Activated naive CD4-positive, alpha-beta T cell treated with anti-CD3 and anti-CD28 coated beads, Interleukin-2, amount 50 U/mL, for 72 hours (primary cell): ENCODE results near the gene RPS6KA5. TPM values are rescaled to one million over a fixed set of nuclear protein-coding genes. Genes with fewer than 3 reads are reported as not detected.

Source experiments
- ATAC-seq, 2 donors: fragments of 150-1000 bp; cut with Tn5 transposase; 2 replicates each; pipeline ENCODE4 v1.10.0; 2021; ENCODE audit warnings: mild to moderate bottlenecking in 2 of 2, moderate library complexity in 2 of 2
- DNase-seq, 2 donors: peaks; one replicate each; pipeline ENCODE4 v3.0.0; 2021 to 2022; ENCODE audit warnings: low spot score in 2 of 2
- H3K27ac Mint-ChIP-seq, 2 donors: one replicate each; pipeline ENCODE4 v1.8.0; 2022; ENCODE audit warnings: mild to moderate bottlenecking in 2 of 2, mixed read lengths in 2 of 2
- H3K36me3 Mint-ChIP-seq, 2 donors: one replicate each; pipeline ENCODE4 v1.8.0; 2022; ENCODE audit warnings: mixed read lengths in 2 of 2
- H3K9me3 Mint-ChIP-seq, 2 donors: one replicate each; pipeline ENCODE4 v1.8.0; 2022; ENCODE audit warnings: mixed read lengths in 2 of 2
- total RNA-seq, 2 donors: library from RNA; stranded (reverse); gene quantifications; one replicate each; pipeline ENCODE4 v1.2.3, GENCODE V29; 2022

The RPS6KA5 gene
- total RNA-seq, 2 donors from 2014 or later: 15.7 to 17.7 TPM

GRCh38 chr14:91018481-91018880 lies 42.0 kb downstream of the RPS6KA5 start:
- DNase-seq: no peak
- H3K36me3 Mint-ChIP-seq: peaks cover 0 to 5% of the 10 kb centered on the region in 2 donors
- no peak overlapping the region for H3K27ac Mint-ChIP-seq
- no peaks in the 10 kb centered on the region for H3K9me3 Mint-ChIP-seq
- ATAC-seq: no peak

GRCh38 chr14:91016800-91017410 lies 43.5 kb downstream of the RPS6KA5 start:
- DNase-seq: no peak
- Mint-ChIP-seq H3K9me3 (no peaks in the 10 kb centered on the region), H3K27ac (no peak overlapping the region), H3K36me3 (peaks cover 0 to 4% of the 10 kb centered on the region in 2 donors)
- no peak for ATAC-seq

DNA sequence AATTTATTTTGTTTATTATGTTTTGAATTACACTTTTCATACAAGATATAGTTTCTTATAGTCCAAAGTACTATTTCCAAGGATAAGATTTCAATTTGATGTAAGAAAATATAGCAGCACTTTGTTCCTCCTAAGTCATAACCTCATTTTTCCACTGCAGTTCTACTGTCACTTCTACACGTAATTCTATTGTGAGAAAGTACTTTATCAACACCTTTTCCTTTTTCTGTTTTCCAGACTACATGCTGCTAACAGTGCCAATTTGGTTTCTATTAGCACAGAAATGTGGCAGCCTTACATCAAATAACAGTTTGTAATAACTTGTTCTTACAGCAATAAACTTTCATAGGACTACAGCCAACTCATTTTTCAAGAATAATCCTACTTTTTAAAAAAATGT lies 45.0 kb downstream of the RPS6KA5 start:
- H3K9me3 Mint-ChIP-seq: peaks cover 0 to 7% of the 10 kb centered on the region in 2 donors
- ATAC-seq (no peak), DNase-seq (no peak)
- no peak overlapping the region for H3K27ac Mint-ChIP-seq
- H3K36me3 Mint-ChIP-seq: peaks cover 0 to 6% of the 10 kb centered on the region in 2 donors

GRCh38 chr14:91012045-91012444 lies 48.4 kb downstream of the RPS6KA5 start:
- peaks cover 0 to 7% of the 10 kb centered on the region in 2 donors for H3K36me3 Mint-ChIP-seq

GRCh38 chr14:91010153-91010533 lies 50.3 kb downstream of the RPS6KA5 start:
- ATAC-seq: no peak

More at GRCh38 chr14:91012045-91012444, 48.4 kb downstream of the RPS6KA5 start:
- Mint-ChIP-seq H3K27ac (no peak overlapping the region), H3K9me3 (peaks cover 0 to 8% of the 10 kb centered on the region in 2 donors)
- DNase-seq: no peak
- ATAC-seq: no peak

DNA sequence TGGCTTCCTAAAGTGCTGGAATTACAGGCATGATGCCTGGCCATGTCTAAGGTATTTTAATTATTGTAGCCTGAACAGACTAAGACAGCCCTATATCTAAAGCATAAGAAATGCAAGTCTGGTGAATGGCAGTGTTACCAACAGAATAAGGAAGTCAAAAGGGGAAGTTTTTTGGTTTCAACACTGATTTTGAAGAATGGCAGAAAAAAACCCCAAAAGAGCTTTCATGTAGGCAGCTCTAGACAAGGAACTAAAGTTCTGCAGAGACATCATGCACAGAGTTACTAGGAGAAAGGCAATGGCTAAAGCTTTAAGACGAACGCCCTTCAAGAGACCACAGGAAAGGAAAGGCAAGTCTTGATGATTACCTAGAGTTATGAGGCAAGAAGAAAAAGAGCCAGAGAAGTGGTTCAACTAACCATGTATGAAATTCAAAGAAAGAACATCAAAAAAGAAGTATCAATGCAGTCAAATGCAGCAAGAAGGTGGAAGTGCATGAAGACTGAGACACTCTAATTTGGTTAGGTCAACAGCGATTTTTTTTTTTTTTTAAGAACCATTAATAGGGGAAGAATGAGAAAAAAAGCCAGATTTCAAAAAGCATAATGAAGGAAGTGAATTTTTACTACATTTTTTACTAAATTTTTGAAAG lies 50.8 kb downstream of the RPS6KA5 start:
- Mint-ChIP-seq H3K36me3 (peaks cover 0 to 7% of the 10 kb centered on the region in 2 donors), H3K27ac (no peak overlapping the region), H3K9me3 (peaks cover 0 to 8% of the 10 kb centered on the region in 2 donors)
- DNase-seq (no peak), ATAC-seq (peak; percentile 46 to 58)

More at GRCh38 chr14:91010153-91010533, 50.3 kb downstream of the RPS6KA5 start:
- no peak for DNase-seq
- no peak overlapping the region for H3K27ac Mint-ChIP-seq
- peaks cover 0 to 8% of the 10 kb centered on the region in 2 donors for H3K9me3 Mint-ChIP-seq
- peaks cover 0 to 7% of the 10 kb centered on the region in 2 donors for H3K36me3 Mint-ChIP-seq

DNA sequence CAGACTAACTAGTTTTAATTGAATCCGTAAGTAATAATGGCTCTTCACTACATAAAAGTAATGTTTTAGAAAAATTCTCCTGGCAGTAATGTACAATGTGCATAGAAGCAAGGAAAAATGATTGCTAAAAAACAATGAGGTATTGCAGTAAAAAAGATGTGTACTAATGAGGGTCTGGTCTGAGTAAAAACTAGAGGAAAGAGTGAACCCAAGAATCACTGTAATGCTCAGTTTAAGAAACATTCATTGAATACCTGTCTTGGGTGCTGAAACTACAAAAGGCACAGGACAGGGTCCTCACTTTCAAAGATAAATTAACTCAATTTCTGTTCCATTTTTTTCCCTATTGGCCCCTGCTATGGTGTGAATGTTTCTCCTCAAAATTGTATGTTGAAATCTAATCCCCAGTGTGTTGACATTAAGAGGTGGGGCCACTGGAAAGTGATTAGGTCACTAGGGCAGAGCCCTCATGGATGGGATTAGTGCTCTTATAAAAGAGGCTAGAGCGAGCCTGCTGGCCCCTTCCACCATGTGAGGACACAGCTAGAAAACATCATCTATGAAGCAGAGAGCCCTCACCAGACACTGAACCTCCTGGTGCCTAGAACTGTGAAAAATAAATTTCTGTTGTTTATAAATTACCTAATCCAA lies 51.6 kb downstream of the RPS6KA5 start:
- Mint-ChIP-seq H3K36me3 (peaks cover 0 to 7% of the 10 kb centered on the region in 2 donors), H3K27ac (peak overlapping the region in 1 of 2 donors; percentile 56), H3K9me3 (peaks cover 0 to 8% of the 10 kb centered on the region in 2 donors)
- ATAC-seq (peak in 1 of 2 donors; percentile 61), DNase-seq (no peak)

- no peak for ATAC-seq
- Mint-ChIP-seq H3K27ac (no peak overlapping the region), H3K9me3 (peaks cover 0 to 4% of the 10 kb centered on the region in 2 donors), H3K36me3 (peaks cover 0 to 4% of the 10 kb centered on the region in 2 donors)
- no peak for DNase-seq
Measured at GRCh38 chr14:91005716-91006115, 54.7 kb downstream of the RPS6KA5 start.

DNA sequence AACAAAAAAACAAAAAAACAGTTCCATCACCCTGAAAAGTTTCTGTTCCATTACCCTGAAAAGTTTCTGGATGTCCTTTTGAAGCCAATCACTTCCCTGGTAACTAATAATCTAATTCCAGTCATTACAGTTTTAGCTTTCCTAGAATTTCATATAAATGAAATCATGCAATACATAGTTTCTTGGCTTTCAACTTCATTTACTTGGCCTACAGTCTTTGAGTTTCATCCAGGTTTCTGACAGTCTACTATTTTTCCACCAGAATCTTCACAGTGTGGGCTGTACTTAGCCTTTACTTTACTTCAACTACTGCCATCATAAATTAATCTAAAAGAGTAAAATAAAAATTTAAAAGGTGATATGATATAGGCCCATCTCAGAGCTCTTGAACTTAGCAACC lies 55.5 kb downstream of the RPS6KA5 start:
- ATAC-seq (no peak), DNase-seq (no peak)
- Mint-ChIP-seq H3K9me3 (no peaks in the 10 kb centered on the region), H3K27ac (no peak overlapping the region), H3K36me3 (no peaks in the 10 kb centered on the region)

DNA sequence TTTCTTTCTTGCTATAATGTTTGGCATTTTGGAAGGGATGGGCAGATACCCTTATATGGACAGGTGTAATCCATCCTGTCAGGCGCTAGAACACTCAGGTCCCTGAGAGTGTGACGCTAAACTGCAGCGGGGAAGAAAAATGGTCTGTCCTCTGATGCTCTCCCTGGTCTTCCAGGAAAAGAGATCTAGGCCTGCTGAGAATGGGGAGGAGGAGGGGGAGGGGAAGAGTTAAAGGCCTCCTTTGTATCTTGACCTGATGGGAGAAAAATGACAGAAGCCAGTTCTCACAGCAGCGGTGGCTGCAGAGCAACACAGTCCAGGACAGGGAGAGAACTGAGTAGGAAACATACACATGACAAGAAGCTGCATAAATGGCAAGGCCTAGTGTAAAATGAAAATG lies 61.1 kb downstream of the RPS6KA5 start:
- H3K36me3 Mint-ChIP-seq: no peaks in the 10 kb centered on the region
- ATAC-seq: no peak
- no peak for DNase-seq
- H3K27ac Mint-ChIP-seq: peak overlapping the region in 1 of 2 donors; percentile 11
- H3K9me3 Mint-ChIP-seq: no peaks in the 10 kb centered on the region

GRCh38 chr14:90996967-90997366 lies 63.5 kb downstream of the RPS6KA5 start:
- H3K27ac Mint-ChIP-seq: no peak overlapping the region
- H3K9me3 Mint-ChIP-seq: no peaks in the 10 kb centered on the region

DNA sequence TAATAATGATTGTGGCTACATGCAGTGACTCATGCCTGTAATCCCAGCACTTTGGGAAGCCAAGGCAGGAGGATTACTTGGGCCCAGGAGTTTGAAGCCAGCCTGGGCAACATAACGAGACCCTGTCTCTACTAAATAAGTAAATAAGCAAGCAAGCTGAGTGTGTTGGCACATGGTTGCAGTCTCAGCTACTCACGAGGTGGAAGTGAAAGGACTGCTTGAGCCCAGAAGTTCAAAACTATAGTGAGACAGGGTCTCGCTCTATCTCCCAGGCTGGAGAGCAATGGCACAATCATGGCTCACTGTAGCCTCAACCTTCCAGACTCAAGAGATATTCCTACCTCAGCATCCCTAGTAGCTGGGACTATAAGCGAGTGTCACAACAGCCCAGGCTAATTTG lies 64.7 kb downstream of the RPS6KA5 start:
- no peaks in the 10 kb centered on the region for H3K9me3 Mint-ChIP-seq
- no peaks in the 10 kb centered on the region for H3K36me3 Mint-ChIP-seq
- no peak overlapping the region for H3K27ac Mint-ChIP-seq
- no peak for ATAC-seq
- no peak for DNase-seq

More at GRCh38 chr14:90996967-90997366, 63.5 kb downstream of the RPS6KA5 start:
- no peaks in the 10 kb centered on the region for H3K36me3 Mint-ChIP-seq
- ATAC-seq (no peak), DNase-seq (no peak)

DNA sequence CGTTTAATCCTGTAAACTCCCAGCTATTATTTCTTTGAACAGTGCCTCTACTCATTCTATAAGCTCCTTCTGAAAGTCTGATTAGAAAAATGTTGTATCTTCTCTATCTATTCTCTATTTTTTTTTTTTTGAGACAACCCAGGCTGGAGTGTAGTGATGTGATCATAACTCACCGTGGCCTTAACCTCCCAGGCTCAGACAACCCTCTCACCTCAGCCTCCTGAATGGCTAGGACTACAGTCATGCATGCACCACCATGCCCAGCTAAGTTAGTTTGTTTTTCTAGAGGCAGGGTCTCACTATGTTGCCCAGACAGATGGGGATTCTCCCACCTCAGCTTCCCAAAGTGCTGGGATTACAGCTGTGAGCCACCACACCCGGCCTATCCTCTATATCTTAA lies 66.6 kb downstream of the RPS6KA5 start:
- H3K36me3 Mint-ChIP-seq: peaks cover 5 to 6% of the 10 kb centered on the region in 2 donors
- ATAC-seq (no peak), DNase-seq (no peak)
- H3K9me3 Mint-ChIP-seq: no peaks in the 10 kb centered on the region
- H3K27ac Mint-ChIP-seq: no peak overlapping the region

- DNase-seq (no peak), ATAC-seq (peak in 1 of 2 donors; percentile 34)
- H3K9me3 Mint-ChIP-seq: no peaks in the 10 kb centered on the region
- peaks cover 5 to 6% of the 10 kb centered on the region in 2 donors for H3K36me3 Mint-ChIP-seq
- H3K27ac Mint-ChIP-seq: peak overlapping the region in 1 of 2 donors; percentile 4
Measured at GRCh38 chr14:90991690-90992443, 68.6 kb downstream of the RPS6KA5 start.

- no peaks in the 10 kb centered on the region for H3K9me3 Mint-ChIP-seq
- no peak overlapping the region for H3K27ac Mint-ChIP-seq
- no peak for ATAC-seq
Measured at GRCh38 chr14:90990141-90990540, 70.3 kb downstream of the RPS6KA5 start.

GRCh38 chr14:90987140-90987539 lies 73.3 kb downstream of the RPS6KA5 start:
- Mint-ChIP-seq H3K36me3 (peaks cover 5 to 6% of the 10 kb centered on the region in 2 donors), H3K27ac (no peak overlapping the region), H3K9me3 (no peaks in the 10 kb centered on the region)
- DNase-seq (no peak), ATAC-seq (no peak)

More at GRCh38 chr14:90990141-90990540, 70.3 kb downstream of the RPS6KA5 start:
- H3K36me3 Mint-ChIP-seq: peaks cover 5 to 6% of the 10 kb centered on the region in 2 donors
- no peak for DNase-seq

GRCh38 chr14:90986510-90986909 lies 73.9 kb downstream of the RPS6KA5 start:
- peaks cover 5 to 6% of the 10 kb centered on the region in 2 donors for H3K36me3 Mint-ChIP-seq
- H3K27ac Mint-ChIP-seq: no peak overlapping the region
- no peaks in the 10 kb centered on the region for H3K9me3 Mint-ChIP-seq
- no peak for DNase-seq
- no peak for ATAC-seq
